ENCODE measurements around the gene TSSC4.
A peak's percentile ranks its signal among the peaks of the same experiment; 100 is the strongest.

The TSSC4 gene

DNA sequence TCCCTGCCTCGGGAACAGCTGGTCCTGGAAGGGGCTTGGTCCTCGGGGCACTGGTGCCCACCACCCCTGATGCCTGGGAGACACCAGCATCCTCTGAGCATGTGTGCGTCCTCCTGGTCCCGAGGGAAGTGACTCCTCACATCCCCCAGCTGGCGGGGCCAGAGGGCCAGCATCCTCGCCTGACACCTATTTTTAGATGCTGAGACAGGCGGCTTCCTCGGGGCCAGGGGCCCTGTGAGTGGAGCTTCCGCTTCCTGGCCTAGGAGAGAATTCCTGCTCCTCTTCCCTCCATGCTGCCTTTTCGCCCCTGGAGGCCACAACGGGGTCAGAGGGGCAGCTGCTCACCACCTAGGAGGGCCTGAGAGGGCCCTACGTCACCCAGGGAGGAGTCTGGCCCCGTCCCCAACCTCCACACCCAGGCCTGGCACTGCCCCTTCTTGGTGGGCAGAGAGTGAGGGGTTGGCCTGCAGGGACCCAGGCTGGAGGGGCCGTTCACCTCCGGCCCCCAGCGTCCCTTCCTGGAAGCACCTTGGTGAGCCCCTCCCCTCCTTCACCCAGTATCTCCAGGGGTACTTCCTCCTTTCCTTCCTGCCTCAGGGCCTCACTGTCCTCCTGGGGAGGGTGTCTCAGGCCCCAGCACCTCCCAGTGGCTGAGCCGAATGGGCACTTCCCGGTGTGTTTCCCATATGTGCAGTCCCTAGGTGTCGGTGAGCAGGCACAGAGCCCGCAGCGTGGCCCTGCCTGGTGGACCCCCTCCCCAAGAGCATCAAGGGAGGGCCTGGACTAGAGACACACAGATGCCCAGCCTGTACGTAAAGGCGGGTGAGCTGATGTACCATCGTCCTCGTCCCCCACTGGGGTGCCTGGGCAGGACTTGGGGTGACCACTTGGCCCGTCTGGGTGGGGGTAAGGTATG is 17.4 kb upstream of the TSSC4 start:
- TF ChIP-seq TAF1 (IDR thresholded peaks at IDR 0.05; ENCODE audit: borderline replicate concordance, insufficient read depth, low read length) = no peak
- no peak for TF ChIP-seq SIN3A (IDR thresholded peaks at IDR 0.05; ENCODE audit: borderline replicate concordance, insufficient read depth, low read length)
- no peak for TF ChIP-seq POLR2AphosphoS5 (IDR thresholded peaks at IDR 0.05; ENCODE audit: low read depth, low read length)
- TF ChIP-seq FOXP2 (optimal IDR thresholded peaks at IDR 0.05; ENCODE audit: borderline replicate concordance, extremely low read depth, extremely low read length, insufficient read depth) = peak; percentile 71

DNA sequence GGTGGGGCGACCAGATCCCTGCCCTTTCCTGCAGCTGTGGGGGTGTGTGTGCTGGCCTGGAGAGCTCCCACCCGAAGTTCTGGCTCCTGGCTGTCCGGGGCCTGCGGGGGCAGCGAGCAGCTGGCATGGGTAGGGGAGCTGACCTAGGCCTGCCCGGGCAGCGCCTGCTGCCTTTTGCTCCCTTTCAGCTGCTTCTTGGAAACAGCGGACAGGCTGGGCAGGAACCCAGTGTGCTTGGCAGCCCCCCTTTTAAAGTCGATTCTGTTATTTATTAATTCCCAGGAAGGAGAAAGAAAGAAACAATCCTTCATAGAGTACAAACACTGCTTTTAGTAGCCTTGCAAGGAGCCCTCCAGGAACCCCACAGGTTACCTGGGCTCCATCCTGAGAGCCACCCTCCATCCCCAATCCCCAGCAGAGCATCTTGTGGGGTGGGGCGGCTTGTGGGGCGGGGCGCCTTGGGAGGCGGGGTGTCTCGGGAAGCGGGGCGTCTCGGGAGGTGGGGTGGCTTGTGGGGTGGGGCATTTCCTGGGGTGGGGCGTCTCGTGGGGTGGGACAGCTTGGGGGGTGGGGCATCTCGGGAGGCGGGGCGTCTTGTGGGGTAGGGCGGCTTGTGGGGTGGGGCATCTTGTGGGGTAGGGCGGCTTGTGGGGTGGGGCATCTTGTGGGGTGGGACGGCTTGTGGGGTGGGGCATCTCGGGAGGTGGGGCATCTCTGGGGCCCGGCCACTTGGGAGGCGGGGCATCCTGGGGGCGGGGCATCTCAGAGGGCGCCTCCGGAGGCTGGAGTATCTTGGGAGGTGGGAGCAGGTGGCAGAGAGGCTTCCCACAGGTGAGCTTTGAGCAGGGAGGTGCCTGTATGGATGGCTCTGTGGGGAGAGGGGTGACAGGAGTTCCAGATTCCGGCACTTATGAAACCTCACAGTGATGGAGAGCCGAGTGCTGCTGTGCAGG is 16.4 kb upstream of the TSSC4 start:
- no peak for TF ChIP-seq TAF1 (IDR thresholded peaks at IDR 0.05; ENCODE audit: borderline replicate concordance, insufficient read depth, low read length)
- no peak for TF ChIP-seq POLR2AphosphoS5 (IDR thresholded peaks at IDR 0.05; ENCODE audit: low read depth, low read length)
- TF ChIP-seq, protein P1, sequence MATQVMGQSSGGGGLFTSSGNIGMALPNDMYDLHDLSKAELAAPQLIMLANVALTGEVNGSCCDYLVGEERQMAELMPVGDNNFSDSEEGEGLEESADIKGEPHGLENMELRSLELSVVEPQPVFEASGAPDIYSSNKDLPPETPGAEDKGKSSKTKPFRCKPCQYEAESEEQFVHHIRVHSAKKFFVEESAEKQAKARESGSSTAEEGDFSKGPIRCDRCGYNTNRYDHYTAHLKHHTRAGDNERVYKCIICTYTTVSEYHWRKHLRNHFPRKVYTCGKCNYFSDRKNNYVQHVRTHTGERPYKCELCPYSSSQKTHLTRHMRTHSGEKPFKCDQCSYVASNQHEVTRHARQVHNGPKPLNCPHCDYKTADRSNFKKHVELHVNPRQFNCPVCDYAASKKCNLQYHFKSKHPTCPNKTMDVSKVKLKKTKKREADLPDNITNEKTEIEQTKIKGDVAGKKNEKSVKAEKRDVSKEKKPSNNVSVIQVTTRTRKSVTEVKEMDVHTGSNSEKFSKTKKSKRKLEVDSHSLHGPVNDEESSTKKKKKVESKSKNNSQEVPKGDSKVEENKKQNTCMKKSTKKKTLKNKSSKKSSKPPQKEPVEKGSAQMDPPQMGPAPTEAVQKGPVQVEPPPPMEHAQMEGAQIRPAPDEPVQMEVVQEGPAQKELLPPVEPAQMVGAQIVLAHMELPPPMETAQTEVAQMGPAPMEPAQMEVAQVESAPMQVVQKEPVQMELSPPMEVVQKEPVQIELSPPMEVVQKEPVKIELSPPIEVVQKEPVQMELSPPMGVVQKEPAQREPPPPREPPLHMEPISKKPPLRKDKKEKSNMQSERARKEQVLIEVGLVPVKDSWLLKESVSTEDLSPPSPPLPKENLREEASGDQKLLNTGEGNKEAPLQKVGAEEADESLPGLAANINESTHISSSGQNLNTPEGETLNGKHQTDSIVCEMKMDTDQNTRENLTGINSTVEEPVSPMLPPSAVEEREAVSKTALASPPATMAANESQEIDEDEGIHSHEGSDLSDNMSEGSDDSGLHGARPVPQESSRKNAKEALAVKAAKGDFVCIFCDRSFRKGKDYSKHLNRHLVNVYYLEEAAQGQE (IDR thresholded peaks at IDR 0.05; ENCODE audit: insufficient read depth in 1 of 2, low read depth in 2 of 2, low read length in 2 of 2) = no peak
- no peak for TF ChIP-seq SIN3A (IDR thresholded peaks at IDR 0.05; ENCODE audit: borderline replicate concordance, insufficient read depth, low read length)
- no peak for TF ChIP-seq FOXP2 (optimal IDR thresholded peaks at IDR 0.05; ENCODE audit: borderline replicate concordance, extremely low read depth, extremely low read length, insufficient read depth)

DNA sequence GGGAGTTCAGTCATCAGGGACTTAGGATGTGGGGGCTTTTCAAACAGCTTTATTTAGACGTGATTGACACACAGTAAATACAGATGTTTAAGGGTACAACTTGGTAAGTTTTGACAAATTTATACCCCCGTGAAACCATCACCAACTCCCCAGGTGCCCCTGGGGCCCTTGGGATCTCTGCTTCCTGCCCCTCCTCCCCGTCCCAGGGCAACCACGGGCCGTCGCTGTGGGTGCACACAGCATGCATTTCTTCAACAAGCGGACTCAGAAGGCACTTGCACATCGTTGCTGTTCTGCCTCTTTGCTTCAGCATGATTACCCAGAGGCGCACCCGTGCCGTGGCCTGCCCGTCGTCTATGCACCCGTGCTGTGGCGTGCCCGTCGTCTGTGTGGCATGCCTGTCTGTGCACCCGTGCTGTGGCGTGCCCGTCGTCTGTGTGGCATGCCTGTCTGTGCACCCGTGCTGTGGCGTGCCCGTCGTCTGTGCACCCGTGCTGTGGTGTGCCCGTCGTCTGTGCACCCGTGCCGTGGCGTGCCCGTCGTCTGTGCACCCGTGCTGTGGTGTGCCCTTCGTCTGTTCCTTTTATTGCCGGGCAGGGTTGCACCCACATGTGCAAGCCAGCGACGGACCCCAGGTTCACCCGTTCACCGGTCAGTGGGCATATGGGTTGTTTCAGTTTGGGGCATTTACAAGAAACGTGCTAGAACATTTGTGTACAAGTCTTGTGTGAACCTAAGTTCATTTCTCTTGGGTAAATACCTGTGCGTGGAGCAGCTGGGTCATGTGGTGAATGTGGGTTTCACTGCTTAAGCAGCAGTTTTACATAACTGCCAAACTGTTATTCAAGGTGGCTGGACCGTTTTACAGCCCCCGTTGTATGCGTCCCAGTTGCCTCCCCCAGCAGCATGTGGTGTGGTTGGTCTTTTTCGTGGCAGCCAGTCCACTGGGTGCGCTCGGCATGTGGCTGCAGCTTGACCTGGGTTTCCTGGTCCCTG is 15.1 kb upstream of the TSSC4 start:
- TF ChIP-seq FOXP2 (optimal IDR thresholded peaks at IDR 0.05; ENCODE audit: borderline replicate concordance, extremely low read depth, extremely low read length, insufficient read depth) (no peak), POLR2AphosphoS5 (IDR thresholded peaks at IDR 0.05; ENCODE audit: low read depth, low read length) (no peak), SIN3A (IDR thresholded peaks at IDR 0.05; ENCODE audit: borderline replicate concordance, insufficient read depth, low read length) (no peak)

DNA sequence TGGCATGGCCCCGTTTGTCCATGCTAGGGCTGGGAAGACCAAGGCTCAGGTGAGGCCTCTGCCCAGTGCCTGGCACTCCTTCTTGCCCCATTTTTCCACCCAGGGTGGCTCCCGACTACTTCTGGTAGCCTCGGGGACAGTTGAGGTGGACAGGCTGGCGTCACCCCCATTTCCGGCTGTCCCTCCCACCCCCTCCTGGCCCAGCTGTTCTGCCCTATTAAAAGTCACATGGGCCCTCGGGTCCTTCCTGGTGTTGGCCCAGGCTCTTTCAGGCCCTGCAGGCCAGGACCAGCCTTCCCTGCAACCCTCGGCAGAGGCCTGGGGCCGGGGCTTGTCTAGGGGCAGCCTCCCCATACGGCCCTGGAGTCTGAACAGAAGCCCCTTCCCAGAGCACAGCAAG is 14.0 kb upstream of the TSSC4 start:
- TF ChIP-seq POLR2AphosphoS5 (IDR thresholded peaks at IDR 0.05; ENCODE audit: low read depth, low read length) = no peak
- TF ChIP-seq SIN3A (IDR thresholded peaks at IDR 0.05; ENCODE audit: borderline replicate concordance, insufficient read depth, low read length) = no peak
- no peak for TF ChIP-seq TAF1 (IDR thresholded peaks at IDR 0.05; ENCODE audit: borderline replicate concordance, insufficient read depth, low read length)
- TF ChIP-seq, protein P1 (IDR thresholded peaks at IDR 0.05; ENCODE audit: insufficient read depth in 1 of 2, low read depth in 2 of 2, low read length in 2 of 2) = no peak
- no peak for TF ChIP-seq FOXP2 (optimal IDR thresholded peaks at IDR 0.05; ENCODE audit: borderline replicate concordance, extremely low read depth, extremely low read length, insufficient read depth)

DNA sequence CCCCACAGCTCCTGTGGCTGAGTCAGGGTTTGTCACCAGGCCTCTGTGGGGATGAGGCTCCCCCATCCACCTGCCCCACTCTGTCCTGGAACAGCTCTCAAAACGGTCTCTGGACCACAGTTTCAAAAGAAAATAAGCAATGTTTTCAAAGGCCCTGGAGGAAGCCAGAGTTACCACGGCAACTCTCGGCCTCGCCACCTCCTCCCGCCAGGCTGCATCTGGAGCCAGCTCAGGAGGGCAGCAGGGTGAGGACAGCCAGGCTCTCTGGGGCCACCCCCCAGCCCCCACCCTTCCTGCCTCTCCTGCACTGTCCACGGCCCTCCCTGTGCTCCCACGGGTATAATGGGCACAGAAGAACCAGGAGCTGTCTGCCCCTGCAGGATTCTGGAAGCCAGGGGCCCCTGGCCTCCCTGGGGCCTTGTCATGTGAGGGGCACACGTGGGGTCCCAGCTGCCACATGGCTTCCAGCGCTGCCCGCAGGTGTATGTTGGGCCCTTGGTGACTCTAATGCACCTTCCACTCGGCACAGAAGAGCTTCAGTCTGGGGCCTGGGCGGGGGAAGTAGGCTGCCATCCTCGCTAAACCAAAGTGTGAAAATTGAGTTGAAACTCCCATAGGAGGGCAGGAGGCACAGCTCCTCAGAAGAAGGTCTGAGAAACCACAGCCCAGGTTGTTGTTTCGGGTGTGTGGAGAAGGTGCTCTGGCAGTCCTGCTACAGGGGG is 13.1 kb upstream of the TSSC4 start:
- TF ChIP-seq POLR2AphosphoS5 (IDR thresholded peaks at IDR 0.05; ENCODE audit: low read depth, low read length) (no peak), TAF1 (IDR thresholded peaks at IDR 0.05; ENCODE audit: borderline replicate concordance, insufficient read depth, low read length) (no peak), FOXP2 (optimal IDR thresholded peaks at IDR 0.05; ENCODE audit: borderline replicate concordance, extremely low read depth, extremely low read length, insufficient read depth) (no peak), SIN3A (IDR thresholded peaks at IDR 0.05; ENCODE audit: borderline replicate concordance, insufficient read depth, low read length) (no peak)
- TF ChIP-seq, protein P1 (IDR thresholded peaks at IDR 0.05; ENCODE audit: insufficient read depth in 1 of 2, low read depth in 2 of 2, low read length in 2 of 2) = no peak
